HEK293 (cell line): Measurements from ENCODE around the gene AGBL3.

Experiments
- ZNF114 ChIP-seq: fragments of 450-650 bp; formaldehyde crosslinking; IDR thresholded peaks from 2 replicates; pipeline ENCODE4 v1.5.0; 2017; ENCODE audit warnings: missing biosample characterization, missing genetic modification characterization
- ZNF133 ChIP-seq: fragments of 450-650 bp; formaldehyde crosslinking; IDR thresholded peaks from 2 replicates; pipeline ENCODE4 v1.5.1; 2016; ENCODE audit warnings: missing biosample characterization, missing genetic modification characterization
- ZNF571 ChIP-seq: fragments of 450-650 bp; formaldehyde crosslinking; IDR thresholded peaks from 2 replicates; pipeline ENCODE4 v1.5.0; 2017; ENCODE audit warnings: missing biosample characterization, missing genetic modification characterization

DNA sequence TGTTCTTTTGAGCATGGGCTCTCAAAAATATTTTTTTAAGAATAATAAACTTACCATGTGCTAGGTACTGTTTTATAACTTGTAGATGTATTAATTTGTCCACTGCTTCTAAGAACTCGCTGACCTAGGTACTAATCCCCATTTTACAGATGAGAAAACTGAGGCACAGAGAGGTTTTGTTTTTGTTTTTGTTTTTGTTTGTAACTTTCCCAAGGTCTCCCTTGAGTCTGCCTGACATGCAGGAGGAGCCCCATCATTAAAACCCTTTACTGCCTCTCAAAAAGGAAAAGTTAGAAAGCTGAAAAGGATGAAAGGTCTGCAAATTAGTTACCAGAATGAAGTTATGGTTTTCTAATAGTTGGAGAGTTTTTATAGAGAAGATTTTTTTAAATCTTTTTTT is 38.5 kb upstream of the AGBL3 start:
- no peak for TF ChIP-seq ZNF571 (tag by site-specific recombination)
- no peak for TF ChIP-seq ZNF133
- TF ChIP-seq ZNF114, result no peak
